HG03342 (cell line): ENCODE results near the gene OTOS.

ENCODE experiments used
- ATAC-seq: cut with Tn5 transposase; IDR thresholded peaks from one replicate; pipeline ENCODE4 v1.9.1; 2021; ENCODE audit warnings: mild to moderate bottlenecking, moderate library complexity; ENCODE audit not compliant: unreplicated experiment

OTOS gene

GRCh38 chr2:240168041-240168440 is 27.6 kb upstream of the OTOS start:
- ATAC-seq: no peak

GRCh38 chr2:240167588-240167880 is 27.1 kb upstream of the OTOS start:
- ATAC-seq: no peak

DNA sequence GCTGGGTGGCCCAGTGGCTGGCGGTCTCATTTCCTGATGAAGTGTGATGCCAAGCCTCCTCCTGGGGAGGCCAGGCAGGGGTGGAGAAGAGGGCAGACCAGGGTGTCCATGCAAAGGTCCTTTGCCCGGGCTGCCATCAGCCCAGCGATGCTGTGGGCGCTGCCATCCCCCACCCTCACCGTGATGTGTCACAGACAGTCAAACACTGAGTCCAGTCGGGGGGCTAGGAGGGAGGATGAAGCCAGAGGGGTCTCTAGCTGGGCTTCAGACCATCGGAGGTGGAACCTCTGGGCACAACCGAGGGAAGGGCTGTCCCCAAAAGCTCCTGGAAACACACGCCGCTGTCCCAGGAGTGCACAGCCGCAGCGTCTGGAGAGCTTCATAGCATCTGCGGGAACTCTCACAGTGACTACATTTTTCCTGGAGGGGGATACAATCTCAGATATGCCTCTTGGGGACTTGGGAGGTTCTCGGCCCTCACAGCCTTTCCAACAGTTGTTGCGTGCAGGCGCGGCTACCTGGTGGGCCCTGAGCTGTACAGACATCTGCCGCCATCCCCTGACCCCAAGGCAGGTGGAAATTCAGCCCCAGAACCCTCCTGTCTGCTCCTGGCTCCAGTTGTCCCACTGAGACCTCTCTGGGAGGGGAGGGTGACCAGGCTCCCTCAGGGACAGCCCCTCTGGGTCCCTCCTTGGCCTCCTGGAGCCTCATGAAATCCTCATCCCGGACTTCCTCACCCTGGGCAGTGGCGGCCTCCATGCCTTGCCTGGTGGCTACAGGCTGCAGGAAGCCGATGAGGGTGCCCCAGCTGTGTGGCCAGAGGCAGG is 26.5 kb upstream of the OTOS start:
- ATAC-seq: no peak

- ATAC-seq: no peak
Measured at GRCh38 chr2:240166191-240166590, 25.7 kb upstream of the OTOS start.

DNA sequence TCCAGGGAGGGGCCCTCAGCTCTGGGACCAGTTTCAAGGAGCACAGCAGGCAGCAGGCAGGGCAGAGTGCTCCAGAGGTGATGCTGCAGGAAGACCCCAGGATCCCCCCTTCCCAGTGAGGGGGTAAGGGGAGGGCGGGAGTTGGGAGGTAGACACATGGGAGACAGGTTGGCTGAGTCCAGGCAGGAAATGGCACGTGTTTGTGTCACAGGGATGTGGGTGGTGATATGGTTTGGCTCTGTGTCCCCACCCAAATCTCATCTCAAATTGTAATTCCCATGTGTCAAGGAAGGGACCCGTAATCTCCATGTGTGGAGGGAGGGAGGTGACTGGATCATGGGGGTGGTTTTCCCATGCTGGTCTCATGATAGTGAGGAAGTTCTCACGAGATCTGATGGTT is 25.2 kb upstream of the OTOS start:
- no peak for ATAC-seq

DNA sequence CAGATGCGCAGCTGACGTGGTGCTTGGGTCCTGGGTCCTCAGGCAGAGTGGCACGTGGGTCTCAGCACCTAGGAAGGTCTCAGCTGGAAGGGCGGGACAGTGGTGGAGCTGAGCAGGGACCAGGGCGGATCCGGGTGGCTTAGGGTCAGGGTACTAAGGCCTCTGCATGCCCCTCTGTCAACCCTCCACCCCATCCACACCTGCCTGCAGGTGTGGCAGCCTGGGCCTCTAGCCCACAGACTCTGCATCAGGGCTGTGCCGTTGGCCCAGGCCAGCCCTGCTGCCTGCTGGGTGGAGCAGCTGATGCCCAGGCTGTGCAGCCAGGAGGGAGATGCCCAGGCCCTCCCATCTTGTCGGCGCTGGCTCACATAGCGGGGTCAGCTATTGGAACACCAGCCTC is 24.6 kb upstream of the OTOS start:
- ATAC-seq: no peak

- no peak for ATAC-seq
Measured at GRCh38 chr2:240164586-240164985, 24.1 kb upstream of the OTOS start.

GRCh38 chr2:240163844-240164574 is 23.6 kb upstream of the OTOS start:
- no peak for ATAC-seq

- ATAC-seq: no peak
Measured at GRCh38 chr2:240162939-240163714, 22.7 kb upstream of the OTOS start.

DNA sequence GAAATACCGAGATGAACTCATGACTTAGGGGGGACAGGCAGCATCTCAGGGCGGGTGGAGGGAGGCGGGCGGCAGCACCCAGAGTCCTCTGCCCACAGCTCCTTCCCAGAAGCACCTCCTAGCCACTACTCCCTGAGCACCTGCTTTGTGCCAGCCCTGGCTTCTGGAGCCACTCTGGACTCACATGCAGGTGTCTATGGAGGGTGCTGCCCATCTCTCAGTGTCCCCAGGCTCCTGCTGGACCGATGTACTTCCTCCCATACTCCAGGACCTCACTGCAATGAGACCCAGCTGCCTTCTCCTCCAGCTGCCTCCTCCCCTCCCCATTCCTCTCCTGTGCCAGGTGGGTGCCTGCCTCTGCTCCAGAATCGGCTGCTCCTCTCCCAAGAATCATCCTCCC is 22.1 kb upstream of the OTOS start:
- ATAC-seq: no peak

DNA sequence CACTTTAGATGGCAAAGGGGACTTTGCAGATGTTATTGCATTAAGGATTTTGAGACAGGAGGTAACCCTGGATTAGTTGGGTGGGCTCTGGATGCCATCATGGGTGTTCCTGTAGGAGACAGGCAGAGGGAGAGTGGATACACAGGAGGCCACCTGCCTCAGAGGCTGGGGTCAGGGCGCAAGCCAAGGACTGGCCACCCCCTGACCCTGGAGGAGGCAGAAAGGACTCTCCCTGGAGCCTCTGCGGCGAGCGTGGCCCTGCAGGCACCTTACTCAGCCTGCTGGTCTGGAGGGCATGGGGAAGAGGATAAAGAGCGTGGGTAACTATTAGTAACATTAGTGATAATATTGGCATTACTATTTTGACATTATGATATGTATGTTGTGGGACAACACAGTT is 21.6 kb upstream of the OTOS start:
- ATAC-seq: no peak

- no peak for ATAC-seq
Measured at GRCh38 chr2:240161087-240161750, 20.8 kb upstream of the OTOS start.

GRCh38 chr2:240160291-240161086 is 20.0 kb upstream of the OTOS start:
- no peak for ATAC-seq

GRCh38 chr2:240159251-240159839 is 18.9 kb upstream of the OTOS start:
- ATAC-seq: no peak

GRCh38 chr2:240157147-240157470 is 16.7 kb upstream of the OTOS start:
- no peak for ATAC-seq

DNA sequence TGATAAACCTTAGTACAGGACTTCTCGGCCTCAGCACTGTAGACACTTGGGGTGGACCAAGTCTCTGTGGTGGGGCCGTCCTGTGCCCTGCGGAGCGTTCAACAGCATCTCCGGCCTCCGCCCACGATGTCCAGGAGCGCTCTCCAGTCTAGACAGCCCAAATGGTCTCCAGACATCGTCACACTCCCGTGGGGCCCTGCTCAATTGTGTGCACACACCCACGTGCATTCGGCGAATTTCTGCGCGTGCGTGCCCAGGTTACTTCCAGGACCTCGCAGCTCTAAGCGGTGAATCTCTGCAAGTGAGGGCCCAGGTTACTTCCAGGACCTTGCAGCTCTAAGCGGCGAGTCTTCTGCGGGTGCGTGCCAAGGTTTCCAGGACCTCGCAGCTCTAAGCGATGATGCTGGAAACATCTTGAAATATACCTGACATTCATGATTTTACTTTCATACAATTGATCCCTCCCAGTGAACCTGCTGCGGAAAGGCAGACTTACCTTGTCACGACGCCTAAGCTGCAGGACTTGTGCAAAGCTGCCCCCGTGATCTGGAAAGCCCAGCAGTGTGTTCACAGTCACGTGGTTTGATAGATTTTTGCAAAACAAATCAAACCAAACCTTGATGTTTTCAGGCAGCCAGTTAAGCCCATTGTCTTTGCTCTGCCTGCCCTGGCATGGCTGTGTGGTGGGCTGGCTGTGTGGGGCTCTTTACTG is 16.1 kb upstream of the OTOS start:
- ATAC-seq: no peak

GRCh38 chr2:240155745-240156390 is 15.4 kb upstream of the OTOS start:
- ATAC-seq: no peak

DNA sequence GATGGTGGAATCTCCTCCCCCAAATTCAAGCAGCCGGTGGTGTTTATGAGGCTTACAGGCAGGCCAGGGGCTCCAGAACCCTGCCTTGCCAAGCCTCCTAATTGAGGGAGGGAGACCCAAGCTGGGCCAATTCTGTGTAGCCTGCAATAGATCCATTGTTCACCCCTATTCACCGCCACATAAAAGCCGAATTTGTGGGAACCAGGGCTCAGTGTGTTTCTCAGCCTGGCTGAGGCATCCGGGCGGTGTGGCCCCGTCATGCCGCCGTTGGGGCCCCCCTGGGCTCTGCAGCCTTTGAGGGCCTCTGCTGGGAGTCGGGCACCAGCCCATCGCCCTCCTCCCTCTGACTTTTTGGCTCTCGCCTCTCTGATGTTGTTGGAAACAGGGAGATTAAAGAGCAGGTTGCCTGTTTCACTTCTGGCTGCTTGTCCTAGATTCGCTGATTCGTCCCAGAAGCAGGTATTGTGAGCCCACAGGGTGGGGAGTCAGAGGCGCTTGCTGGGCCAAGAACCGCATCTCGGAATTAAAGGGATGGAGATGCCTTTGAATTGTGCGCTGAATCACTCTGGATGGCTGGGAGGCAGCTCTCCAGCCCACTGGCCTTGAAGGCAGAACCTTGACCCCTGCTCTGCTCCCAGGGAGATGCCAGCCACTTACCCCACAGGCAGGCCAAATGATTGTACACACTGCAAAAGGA is 14.7 kb upstream of the OTOS start:
- ATAC-seq: no peak

- no peak for ATAC-seq
Measured at GRCh38 chr2:240154606-240155005, 14.1 kb upstream of the OTOS start.
